ENCODE results near the gene SNRPA1. TPM values are rescaled to one million over a fixed set of nuclear protein-coding genes. Genes with fewer than 3 reads are reported as not detected.

SNRPA1 gene
- total RNA-seq, 4 donors from 2014 or later = 19.9 to 35.7 (median 25.2) TPM

- intact Hi-C loops (cut with DNase I) = no loop called here
- H3K4me1 ChIP-seq = no peaks in the 10 kb centered on the region
- peaks cover 0 to 28% (median 0%) of the 10 kb centered on the region in 4 donors for H3K36me3 ChIP-seq
- H3K27ac ChIP-seq (replicated peaks in 1 of 4) = no peak overlapping the region
- H3K9me3 ChIP-seq = no peaks in the 10 kb centered on the region
- no peak for DNase-seq (ENCODE audit: extremely low spot score)
- H3K27me3 ChIP-seq = peaks cover 0 to 21% (median 0%) of the 10 kb centered on the region in 4 donors
- no peak overlapping the region for H3K4me3 ChIP-seq
- WGBS = 89% methylated on average over 5 of the region's 5 CpGs
- no peak for TF ChIP-seq EP300 (IDR thresholded peaks at IDR 0.05)
- no peak for TF ChIP-seq POLR2A (IDR thresholded peaks at IDR 0.05; ENCODE audit: low read depth)
- TF ChIP-seq CTCF (IDR thresholded peaks at IDR 0.05) = no peak
- no peak for TF ChIP-seq POLR2AphosphoS5 (IDR thresholded peaks at IDR 0.05)
These were observed 21.5 kb upstream of the SNRPA1 start for GRCh38 chr15:101316529-101316928.

GRCh38 chr15:101315736-101316135 is 20.7 kb upstream of the SNRPA1 start:
- TF ChIP-seq POLR2AphosphoS5 (IDR thresholded peaks at IDR 0.05) = no peak
- TF ChIP-seq CTCF (IDR thresholded peaks at IDR 0.05) = no peak
- TF ChIP-seq EP300 (IDR thresholded peaks at IDR 0.05) = no peak
- no peak for TF ChIP-seq POLR2A (IDR thresholded peaks at IDR 0.05; ENCODE audit: low read depth)
- peaks cover 0 to 16% (median 0%) of the 10 kb centered on the region in 4 donors for H3K27me3 ChIP-seq
- H3K9me3 ChIP-seq = no peaks in the 10 kb centered on the region
- intact Hi-C loops (cut with DNase I) = no loop called here
- WGBS = 92% methylated on average over 9 of the region's 10 CpGs
- no peaks in the 10 kb centered on the region for H3K4me1 ChIP-seq
- no peak for DNase-seq (ENCODE audit: extremely low spot score)
- H3K27ac ChIP-seq (replicated peaks in 1 of 4) = no peak overlapping the region
- no peak overlapping the region for H3K4me3 ChIP-seq
- H3K36me3 ChIP-seq = peaks cover 0 to 21% (median 0%) of the 10 kb centered on the region in 4 donors

- TF ChIP-seq EP300 (IDR thresholded peaks at IDR 0.05) (no peak), CTCF (IDR thresholded peaks at IDR 0.05) (no peak), POLR2AphosphoS5 (IDR thresholded peaks at IDR 0.05) (no peak), POLR2A (IDR thresholded peaks at IDR 0.05; ENCODE audit: low read depth) (no peak)
- no peak for DNase-seq (ENCODE audit: extremely low spot score)
These were observed 19.5 kb upstream of the SNRPA1 start for GRCh38 chr15:101314336-101315125.

GRCh38 chr15:101313041-101313761 is 18.2 kb upstream of the SNRPA1 start:
- peaks cover 0 to 26% (median 0%) of the 10 kb centered on the region in 4 donors for H3K27me3 ChIP-seq
- no peak overlapping the region for H3K4me3 ChIP-seq
- WGBS = 91% methylated on average over 17 of the region's 21 CpGs
- no peak overlapping the region for H3K27ac ChIP-seq (replicated peaks in 1 of 4)
- peaks cover 0 to 19% (median 0%) of the 10 kb centered on the region in 4 donors for H3K36me3 ChIP-seq
- no peaks in the 10 kb centered on the region for H3K9me3 ChIP-seq
- no peak for TF ChIP-seq EP300 (IDR thresholded peaks at IDR 0.05)
- no peak for TF ChIP-seq POLR2AphosphoS5 (IDR thresholded peaks at IDR 0.05)
- TF ChIP-seq CTCF (IDR thresholded peaks at IDR 0.05) = no peak
- no peak for TF ChIP-seq POLR2A (IDR thresholded peaks at IDR 0.05; ENCODE audit: low read depth)
- H3K4me1 ChIP-seq = no peaks in the 10 kb centered on the region
- DNase-seq (ENCODE audit: extremely low spot score) = no peak
- intact Hi-C loops (cut with DNase I) = no loop called here

More at GRCh38 chr15:101314336-101315125, 19.5 kb upstream of the SNRPA1 start:
- Histone ChIP-seq H3K36me3 (peaks cover 0 to 15% (median 0%) of the 10 kb centered on the region in 4 donors), H3K27ac (replicated peaks in 1 of 4) (no peak overlapping the region), H3K4me1 (no peaks in the 10 kb centered on the region), H3K27me3 (peaks cover 0 to 16% (median 0%) of the 10 kb centered on the region in 4 donors), H3K9me3 (no peaks in the 10 kb centered on the region), H3K4me3 (no peak overlapping the region)
- intact Hi-C loops (cut with DNase I) = no loop called here
- 82% methylated on average over 15 of the region's 19 CpGs for WGBS

All from esophagus muscularis mucosa (tissue), 4 donors.